Stimulated activated naive CD4-positive, alpha-beta T cell treated with Interleukin-2 at 50 U/mL for 16 hours (primary cell): ENCODE results near the gene NFX1.

Source experiments
- DNase-seq: peaks from one replicate; lab custom pipeline; 2025; lab: John Stamatoyannopoulos, UW

Gene NFX1

DNA sequence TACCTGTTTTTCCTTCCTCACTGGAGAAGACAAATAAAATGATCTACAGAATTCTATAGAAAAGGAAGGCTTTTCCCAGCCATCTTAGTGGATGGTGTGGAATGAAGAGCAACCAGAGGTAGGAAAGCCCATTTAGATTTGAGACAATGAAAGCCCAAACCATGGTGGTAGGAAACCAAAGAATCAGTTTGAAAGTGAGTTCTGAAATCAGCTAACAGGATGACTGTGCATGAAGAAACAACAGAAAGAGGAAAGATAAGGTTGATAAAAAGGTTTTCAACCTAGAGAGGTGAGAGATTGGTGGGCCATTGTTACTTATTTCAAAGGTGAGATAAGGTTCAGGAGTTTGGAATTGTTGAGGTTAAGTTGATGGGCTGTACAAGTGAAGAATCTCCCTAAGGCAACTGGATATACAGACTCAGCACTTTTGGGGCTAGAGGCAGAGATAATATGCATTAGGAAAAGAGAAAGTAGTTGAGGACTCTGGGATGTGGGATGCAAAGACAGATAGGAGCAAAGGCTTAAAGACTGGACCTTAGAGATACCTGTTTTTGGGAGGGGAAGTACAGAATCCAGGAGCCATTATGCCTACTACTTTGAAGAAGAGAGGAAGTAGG, 23.1 kb upstream of the NFX1 start:
- DNase-seq = no peak

GRCh38 chr9:33270146-33270545, 20.2 kb upstream of the NFX1 start:
- DNase-seq = no peak

DNA sequence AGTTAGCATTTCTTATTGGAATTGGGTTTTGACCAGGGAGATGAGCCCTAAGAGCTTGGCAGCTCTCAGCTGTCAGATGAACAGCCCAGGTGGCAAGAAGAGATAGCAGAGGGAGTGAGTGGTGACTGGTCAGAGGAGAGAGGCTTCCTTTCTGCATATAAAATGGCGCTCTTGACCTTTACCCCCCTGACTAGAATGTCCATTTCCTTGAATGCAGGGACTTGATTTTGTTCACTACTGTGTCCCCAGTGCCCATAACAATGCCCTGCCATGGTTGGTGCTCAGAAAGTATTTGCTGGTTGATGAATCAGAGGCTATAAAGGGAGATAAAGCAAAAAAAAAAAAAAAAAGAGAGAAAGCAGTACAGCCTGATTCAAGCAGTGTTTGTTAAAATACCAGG, 18.3 kb upstream of the NFX1 start:
- DNase-seq = no peak

GRCh38 chr9:33273266-33273971, 16.9 kb upstream of the NFX1 start:
- no peak for DNase-seq

GRCh38 chr9:33273972-33274328, 16.4 kb upstream of the NFX1 start:
- DNase-seq = no peak

DNA sequence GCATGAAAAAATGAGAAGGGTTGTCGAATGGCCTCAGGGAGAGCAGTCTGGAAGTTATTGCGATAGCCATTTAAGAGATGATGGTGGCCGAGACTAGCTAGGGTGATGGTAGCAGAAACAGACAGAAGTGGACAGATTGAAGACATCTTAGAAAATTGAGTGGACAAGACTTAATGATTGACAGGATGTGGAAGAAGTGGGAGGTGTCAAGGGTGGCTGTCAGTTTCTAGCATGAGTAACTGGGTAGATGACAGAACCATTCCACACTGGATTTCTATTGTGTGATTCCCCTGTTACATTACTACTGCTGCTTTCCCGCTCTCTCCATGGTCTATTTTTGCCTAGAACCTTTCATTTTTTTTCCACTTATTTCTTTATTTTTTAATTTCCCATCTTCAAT, 12.8 kb upstream of the NFX1 start:
- DNase-seq = no peak

DNA sequence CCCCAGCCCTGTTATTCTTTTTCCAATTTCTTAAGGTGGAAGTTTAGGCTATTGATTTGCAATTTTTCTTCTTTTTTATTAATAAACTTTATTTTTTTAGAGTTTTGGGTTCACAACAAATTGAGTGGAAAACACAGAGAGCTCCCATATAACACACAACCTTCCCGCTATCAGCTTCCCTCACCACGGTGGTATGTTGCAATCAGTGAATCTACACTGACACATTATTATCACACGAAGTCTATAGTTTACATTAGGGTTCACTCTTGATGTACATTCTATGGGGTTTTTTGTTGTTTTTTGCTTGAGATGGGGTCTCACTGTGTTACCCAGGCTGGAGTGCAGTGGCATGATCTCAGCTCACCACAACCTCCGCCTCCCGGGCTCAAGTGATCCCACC, 4.8 kb upstream of the NFX1 start:
- DNase-seq = no peak

DNA sequence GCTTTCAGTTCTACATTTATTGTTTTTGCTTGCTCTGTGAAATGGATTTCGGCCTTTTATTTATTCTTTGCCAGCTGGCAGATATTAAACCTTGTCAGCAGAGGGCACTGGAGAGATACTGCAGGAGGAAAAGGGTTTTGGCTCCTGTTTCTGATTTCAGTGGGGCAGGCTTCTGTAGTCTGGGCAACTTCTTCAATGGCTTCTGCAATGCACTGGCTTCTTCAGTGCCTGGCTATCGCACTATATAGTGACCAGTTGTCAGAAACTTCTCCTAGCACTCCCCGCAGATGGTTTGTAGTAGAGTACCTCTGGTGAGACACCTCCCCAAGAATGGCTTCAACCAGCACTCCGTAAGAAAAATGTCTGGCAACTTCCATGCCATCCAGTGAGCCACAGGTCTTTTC, 3.2 kb upstream of the NFX1 start:
- peak; percentile 24 for DNase-seq

DNA sequence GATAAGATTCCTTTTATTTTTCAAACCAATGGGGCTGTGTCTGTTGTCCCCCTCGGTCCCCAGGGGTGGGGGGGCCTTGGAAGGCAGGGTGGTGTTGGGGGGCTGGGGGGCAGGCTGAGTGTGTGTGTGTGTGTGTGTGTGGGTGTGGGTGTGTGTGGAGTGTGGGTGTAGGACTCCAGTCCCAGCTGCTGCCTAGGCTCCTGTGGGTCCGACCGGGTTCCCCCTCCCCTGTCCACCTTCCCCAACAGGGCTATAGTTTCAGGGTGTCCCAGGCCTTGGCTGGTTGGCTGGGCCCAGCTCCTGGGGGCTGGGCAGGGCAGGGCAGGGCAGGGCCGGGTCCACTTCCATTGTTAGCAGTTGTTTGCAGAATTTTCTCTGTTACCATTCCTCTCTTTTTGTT, 2.1 kb upstream of the NFX1 start:
- DNase-seq = no peak

DNA sequence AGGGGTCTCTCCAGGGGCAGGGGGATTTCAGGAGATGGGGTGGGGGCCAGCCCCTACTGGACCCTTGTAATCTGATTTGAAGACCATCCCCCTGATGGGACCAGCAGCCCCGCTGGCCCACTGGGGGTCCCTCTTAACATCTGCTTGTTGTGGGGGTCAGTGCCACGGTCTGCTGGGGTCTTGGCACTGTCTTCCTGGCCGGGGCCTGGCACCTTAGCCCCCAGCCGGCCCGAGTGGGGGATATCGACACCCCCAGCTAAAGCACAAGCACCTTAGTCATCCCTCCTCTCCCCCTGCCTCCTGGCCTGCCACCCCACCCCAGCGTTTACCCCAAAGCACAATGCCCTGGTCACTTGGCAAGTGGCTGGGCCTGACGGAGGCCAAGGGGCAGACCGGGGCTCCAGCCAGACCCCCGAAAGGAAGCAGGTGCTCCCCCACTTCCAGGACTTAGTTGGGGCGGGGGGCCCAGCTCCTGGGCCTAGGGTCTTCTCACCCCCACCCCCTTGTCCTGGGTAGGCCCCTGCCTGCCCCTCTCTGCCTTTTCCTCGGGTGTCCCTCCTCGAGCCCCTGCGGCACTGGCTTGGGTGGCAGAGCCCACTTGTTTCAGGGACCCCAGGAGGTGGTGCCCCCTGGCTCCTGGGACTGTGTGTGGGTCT, 1.4 kb upstream of the NFX1 start:
- no peak for DNase-seq

DNA sequence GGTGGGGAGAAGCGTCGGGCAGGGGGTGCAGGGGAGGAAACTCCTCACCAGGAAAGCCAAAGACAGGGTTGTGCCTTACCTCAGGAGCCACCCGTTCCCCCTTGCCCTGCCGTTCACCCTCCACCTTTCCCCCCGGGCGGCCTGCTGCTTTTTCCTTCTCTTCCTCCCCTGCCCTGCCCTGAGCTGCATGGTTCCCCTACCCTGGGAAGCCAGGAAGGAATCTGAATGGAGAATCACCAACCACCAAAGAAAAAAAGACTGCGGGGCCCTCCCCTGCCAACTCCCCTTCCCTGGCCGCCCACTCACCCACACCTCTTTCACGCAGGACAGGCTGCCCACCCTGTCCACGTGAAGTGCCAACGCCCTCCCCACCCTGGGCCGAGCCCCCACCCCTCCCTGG, 820 bp upstream of the NFX1 start:
- peak; percentile 32 for DNase-seq

GRCh38 chr9:33289936-33290246, 425 bp upstream of the NFX1 start:
- DNase-seq = no peak

- DNase-seq = no peak
Observed at GRCh38 chr9:33291031-33291397, 698 bp downstream of the NFX1 start.

DNA sequence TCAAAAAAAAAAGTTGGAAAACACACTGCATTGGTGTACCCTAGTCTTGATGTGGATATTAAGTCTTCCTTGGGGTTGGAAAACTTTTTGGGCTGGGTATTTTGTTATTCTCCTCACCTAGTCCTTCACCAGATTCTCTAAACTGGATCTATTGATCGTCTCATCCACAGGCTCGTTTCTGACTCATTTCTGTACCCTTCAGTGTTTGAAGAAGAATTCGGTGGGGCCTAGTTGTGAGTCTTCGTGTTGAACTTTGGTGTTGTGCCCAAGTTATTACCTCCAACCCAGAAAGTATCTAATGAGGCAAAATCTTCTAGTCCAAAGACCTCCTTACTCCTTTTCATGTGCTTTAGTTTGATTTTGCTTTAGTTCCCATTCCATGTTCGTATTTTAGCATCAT, 1.6 kb downstream of the NFX1 start:
- no peak for DNase-seq

GRCh38 chr9:33293782-33294181, 3.5 kb downstream of the NFX1 start:
- DNase-seq = no peak

GRCh38 chr9:33294670-33295432, 4.5 kb downstream of the NFX1 start:
- DNase-seq = no peak

- no peak for DNase-seq
Observed at GRCh38 chr9:33295571-33295970, 5.3 kb downstream of the NFX1 start.

DNA sequence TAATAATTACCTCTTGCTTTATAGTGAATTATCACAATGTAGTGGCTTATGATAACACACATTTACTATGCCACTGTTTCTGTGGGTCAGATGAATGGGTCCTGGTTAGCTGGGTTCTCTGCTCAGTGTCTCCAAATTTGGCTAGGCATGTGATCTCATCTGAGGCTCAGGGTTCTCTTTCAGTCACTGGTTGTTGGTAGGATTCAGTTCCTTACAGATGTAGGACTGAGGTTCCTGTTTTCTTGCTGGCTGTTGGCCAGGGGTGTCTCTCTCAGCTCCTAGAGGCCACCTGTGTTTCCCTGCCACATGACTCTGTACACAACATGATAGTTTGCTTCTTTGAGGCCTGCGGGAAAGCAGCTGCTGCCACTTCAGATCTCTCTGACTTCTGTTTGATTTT, 7.1 kb downstream of the NFX1 start:
- no peak for DNase-seq

DNA sequence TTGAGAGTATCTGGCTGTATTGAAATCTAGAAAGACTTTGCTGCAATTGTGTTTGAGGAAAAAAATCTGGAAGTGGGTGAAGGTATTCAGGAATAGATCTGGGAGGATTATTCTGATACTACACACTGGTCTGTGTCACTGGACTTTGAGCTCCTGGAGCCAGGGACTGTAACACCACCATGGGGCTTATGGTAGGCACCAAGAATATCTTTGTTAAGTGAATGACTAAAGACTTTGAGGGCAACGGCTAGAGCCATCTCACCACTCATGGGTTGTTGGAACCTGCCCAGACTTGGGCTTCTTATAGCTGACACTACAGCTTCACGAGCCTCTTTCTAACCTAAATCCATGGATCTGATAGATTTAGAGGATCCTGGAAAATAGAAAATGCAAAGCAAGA, 10.2 kb downstream of the NFX1 start:
- DNase-seq = no peak

GRCh38 chr9:33304362-33304761, 14.0 kb downstream of the NFX1 start:
- DNase-seq = no peak

DNA sequence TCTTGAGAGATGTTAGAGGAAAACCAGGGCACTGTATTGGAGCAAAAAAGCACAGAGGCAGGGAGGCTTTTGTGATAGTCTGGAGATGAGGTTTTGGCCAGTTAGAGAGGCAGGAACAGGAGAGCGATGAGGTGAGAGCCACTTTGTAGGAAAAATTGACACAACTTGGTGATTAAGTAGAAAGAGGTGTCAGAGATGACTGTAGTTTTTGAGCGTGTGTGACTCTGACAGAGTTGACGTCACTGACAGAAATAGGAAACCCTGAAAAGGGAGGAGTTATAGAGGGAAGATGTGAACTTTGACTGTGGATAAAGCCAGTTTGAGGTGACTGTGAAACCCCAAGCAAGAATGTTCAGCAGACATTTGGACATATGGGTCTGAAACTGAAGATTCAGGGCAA, 15.7 kb downstream of the NFX1 start:
- DNase-seq = no peak

DNA sequence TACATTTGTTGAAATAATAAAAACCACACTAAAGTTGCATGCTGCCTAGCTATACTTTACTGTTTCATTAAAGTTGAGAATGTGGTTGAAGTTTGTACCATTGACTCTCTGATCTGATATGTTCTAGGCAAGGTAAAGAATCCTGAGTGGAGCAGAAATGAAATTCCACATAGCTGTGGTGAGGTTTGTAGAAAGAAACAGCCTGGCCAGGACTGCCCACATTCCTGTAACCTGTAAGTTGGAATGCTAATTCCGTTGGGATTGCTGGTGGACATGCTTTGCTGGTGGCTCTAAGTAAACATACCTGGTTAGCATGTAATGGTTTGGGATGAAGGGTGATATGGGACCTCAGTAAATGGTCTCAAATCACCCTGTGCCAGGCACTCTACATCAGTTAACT, 16.8 kb downstream of the NFX1 start:
- no peak for DNase-seq

DNA sequence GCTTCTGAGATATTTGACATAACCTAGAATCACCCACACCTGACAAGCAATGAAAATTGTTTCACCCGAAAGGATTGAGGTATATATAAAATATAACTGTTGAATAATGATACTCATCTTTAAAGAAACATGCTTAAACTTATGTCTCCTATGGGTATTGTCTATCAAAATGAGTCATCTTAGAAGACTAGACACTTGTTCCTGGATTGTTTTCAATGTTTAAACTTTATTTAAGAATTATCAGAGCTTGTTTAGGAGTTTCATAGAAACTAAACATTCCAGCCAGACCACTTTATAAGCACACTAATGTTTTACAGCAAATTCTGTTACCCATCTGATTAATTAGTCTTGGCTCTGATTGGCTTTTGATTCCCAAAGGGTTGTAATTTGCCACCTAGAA, 19.6 kb downstream of the NFX1 start:
- no peak for DNase-seq
